ENCODE data around the gene HIVEP2.
A peak's percentile ranks its signal among the peaks of the same experiment; 100 is the strongest.

The HIVEP2 gene

DNA sequence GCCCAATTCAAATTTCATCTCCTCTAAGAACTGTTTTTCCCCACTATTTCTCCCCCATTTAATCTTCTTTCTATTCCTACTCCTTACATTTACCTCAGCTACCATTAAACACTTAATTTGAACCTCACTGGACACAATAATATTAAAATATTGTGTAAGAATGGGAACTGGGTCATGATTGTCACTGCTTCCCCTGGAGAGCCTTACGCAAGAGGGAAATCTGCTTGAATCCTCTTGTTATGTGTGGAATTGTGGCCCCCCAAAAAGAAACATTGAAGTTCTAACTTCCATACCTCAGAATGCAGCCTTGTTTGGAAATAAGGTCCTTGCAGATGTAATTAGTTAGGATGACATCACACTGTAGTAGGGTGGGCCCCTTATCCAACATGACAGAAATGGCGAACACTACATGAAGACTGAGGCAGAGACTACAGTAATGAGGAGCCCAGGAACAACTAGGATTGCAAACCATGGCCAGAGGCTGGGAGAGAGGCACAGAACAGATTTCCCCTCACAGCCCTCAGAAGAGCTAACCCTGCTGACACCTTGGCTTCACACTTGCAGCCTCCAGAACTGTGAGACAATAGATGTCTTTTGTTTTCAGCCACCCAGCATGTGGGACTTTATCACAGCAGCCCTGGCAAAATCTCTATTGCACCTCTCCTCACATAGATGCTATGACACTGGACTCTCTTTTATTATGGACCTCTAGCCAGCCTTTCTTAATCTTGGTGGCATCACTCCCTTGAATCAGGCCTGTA lies 29.9 kb downstream of the HIVEP2 start:
- DNase-seq = peak; percentile 45

- DNase-seq = peak; percentile 67
Measured at GRCh38 chr6:142914369-142914768, 30.6 kb downstream of the HIVEP2 start.

DNA sequence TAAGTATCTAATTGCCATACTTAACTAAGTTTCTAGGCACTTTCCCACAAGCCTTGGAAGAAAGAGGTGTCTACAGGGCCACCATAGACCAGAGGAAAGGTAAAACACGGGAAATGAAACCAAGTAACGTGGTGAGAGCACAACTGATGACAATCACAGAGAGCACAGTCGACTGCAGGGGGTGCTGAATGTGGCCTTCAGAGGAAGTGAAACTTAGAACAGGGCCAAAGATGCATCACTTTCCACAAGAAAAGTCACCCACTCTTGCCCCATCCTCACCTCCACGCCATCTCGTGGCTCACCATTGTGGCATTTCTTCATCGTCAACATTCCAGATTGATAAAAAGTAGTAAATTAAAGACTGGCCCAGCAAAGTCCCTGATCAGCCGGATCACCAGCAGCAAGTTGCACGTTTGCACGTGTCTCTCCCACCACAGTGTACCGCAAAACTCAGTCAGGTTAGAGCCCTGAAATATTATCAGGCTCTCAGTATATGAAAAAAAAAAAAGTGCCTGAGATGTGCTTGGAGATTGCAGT lies 31.4 kb downstream of the HIVEP2 start:
- DNase-seq = peak; percentile 93

DNA sequence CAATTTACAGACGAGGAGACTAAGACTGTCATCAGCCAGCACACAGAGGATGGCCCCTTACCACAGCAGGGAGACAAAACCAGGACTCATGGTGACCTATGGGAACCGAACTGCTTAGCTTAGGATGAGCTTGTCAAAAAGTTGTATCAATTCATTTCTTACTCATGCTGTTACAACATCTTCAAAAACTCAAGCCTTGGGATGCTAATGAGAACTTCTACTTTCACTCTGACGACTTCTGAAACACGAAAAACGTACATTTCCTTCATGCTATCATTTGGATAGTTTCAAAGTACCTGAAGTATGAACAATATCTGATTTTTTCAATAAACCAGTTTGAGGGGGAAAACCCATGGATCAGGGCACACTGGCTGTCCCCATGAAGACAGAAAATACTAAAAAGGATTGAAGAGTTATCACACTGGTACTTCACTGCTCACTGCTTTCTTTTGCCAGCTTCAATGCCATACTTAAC lies 31.9 kb downstream of the HIVEP2 start:
- peak; percentile 90 for DNase-seq

DNA sequence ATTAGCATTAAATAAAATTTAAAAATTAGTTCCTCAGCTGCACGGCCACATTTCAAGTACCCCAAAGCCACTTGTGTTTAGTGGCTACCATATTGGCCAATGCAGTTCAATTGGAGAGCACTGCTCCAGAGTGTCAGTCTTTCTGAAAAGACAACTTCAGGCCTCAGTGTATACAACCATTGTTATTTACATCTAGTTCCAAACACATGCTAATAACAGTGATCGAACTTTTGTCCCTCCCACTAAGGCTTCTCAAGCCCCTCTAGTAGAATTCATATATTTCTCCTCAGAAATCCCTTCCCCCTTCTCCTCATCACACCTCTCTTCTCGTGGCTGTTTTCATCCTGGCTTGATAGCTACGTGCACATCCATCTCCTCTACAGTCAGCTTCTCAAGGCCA lies 32.9 kb downstream of the HIVEP2 start:
- no peak for DNase-seq

GRCh38 chr6:142911430-142911829 lies 33.5 kb downstream of the HIVEP2 start:
- DNase-seq = no peak

DNA sequence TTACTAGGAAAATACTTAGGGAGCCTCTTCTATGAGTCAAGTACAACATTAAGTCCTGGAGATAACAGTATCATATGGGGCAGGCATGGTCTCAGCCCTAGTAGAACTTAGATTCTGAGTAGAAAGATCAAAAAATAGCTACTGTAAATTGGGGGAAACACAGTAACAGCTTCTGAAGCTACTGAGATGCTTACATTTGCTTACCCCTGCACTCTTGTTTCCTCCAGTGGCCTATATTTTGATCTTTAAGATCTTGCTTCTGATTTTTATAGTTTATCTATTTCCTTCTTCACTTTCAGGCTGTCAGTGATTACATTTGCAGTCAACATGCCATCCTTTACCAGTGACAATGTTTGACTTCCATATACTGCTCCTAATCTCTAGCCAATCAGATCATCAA lies 35.3 kb downstream of the HIVEP2 start:
- DNase-seq = no peak

GRCh38 chr6:142908235-142908634 lies 36.7 kb downstream of the HIVEP2 start:
- no peak for DNase-seq

GRCh38 chr6:142907544-142907943 lies 37.4 kb downstream of the HIVEP2 start:
- DNase-seq = peak; percentile 57

DNA sequence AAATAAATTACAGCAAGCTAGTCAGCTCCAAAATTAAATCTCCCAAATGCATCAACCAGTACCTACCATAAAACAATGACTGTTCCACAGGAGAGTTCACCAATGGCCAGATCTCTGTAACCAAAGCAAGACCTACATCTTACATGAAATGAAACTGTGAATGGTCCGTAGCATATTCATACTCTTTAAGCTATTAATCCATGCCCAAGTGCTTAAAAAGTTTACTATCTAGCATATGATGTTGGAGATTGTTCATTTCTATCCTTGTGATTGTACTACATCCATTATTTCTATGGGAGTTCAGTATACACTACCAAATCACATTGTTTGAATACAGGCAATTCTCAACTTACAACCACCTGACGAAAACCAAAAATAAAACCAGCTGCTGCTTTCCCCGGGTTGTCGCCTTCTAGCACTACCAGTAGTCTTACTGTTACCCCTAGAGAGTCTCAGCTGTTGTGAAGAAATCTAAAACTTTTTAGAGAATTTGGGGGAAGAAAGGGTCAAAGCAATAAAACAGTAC lies 38.0 kb downstream of the HIVEP2 start:
- peak; percentile 59 for DNase-seq

DNA sequence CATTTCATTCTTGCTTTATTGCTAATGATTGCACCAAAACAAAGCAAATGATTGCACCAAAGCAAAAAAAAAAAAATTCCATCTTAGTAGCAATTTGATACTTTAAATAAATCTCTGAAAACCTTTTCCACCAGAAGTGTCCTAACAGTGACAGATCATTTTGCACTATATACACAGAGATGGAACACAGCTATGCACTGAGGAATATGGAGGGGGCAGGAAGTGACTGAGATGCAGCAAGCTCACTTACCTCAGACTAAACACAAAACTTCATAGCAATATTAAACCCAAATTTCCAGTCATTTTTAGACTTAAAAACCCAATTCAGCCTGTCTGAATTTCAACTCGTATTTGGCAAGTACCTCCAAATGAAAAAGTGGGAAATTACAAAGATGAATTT lies 41.2 kb downstream of the HIVEP2 start:
- DNase-seq = peak; percentile 70

DNA sequence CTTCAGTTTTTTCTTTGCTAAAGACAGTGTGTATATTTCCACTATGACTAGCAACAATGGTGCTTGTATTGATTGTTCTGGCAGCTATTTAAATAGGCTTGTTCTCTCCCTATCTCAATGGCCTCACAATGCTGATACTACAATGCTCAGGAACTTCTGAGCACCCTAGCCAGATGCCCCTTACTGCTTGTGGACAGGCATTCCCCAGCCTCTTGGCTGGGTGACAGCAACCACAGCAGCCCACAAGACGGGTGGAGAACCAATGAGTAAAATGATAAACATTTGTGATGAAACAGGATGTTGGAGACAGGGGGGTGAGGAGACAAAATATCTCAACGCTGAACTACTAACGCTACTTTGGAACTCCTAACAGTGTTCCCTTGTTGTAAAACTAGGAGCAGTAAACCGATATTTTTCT lies 42.3 kb downstream of the HIVEP2 start:
- DNase-seq = peak; percentile 85

GRCh38 chr6:142901611-142902010 lies 43.4 kb downstream of the HIVEP2 start:
- DNase-seq = peak; percentile 60

DNA sequence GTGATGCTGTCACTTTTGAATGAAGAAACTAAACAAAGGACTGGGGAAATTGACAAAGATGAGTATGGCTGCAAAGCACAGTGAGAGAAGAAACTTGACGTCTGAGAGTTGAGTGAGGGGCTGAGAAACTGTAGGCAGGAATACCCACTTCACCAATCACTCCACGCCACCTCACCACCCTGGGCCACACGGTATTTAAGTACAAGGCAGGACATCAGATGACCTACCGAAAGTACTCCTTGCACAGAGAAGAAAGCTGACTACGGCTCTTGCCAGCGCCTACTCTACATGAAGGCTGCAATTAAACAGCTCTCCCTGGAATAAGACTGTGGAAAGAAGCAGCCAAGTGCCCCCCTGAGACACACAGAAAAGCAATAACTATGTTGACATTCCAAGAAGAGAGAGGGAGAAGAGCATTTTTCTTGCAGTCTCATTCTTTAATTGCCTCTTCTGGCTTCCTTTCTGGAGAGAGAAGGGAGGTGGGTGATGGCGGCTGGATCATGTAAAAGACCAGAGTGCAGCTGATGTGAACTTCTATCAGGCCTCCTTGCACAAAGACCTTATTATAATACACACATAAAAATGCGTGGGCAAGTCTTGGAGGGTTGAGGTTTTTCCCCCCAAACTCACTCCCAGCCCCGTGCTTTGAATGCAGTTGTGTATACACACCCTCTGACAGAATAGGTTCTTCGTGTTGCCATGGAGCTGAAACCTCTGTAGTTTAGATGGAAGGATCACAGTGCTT lies 44.6 kb downstream of the HIVEP2 start:
- DNase-seq = no peak

DNA sequence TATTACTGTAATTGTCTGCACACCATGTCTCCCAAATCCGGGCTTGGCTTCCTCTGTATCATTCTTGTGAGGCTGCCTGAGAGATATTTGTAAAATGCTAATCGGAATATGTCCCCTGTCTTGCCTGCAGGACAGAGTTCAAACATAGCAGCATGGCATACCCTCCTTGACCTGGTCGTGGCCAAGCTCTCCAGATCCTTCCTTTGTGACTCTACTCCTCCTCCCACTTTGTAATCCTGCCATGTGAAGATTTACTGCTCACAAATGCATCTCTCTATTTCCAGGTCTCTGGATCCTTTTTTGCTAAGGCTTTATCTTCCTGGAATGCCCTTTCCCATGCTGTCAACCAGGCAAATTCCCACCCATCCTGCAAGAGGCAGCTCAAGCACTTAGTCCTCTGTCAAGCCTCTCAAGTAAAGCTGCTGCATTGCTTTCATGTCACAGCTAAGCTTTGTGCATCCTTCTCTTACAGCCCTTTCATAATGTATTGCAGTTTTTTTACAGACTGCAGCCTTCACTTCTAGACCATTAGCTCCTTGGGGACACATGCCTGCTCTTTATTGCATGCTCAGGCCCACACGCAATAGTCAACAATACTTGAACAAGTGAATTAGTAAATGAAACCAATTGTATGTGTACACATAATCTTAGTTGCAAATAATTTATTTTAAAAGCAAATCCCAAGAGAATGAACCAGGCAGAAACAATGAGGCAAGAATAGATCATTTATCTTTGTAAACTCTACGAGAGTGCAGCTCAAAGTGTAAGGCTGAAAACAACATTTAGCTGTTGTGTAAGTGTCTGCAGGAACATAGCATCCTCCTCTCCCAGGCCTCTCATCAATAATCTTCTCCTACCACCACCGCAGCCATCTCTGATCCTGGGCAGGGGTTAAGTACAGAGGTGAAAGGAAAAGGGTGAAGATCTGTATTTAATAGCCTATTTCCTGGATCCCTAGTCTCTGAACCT lies 45.8 kb downstream of the HIVEP2 start:
- DNase-seq = no peak

GRCh38 chr6:142897659-142898058 lies 47.3 kb downstream of the HIVEP2 start:
- DNase-seq = no peak

DNA sequence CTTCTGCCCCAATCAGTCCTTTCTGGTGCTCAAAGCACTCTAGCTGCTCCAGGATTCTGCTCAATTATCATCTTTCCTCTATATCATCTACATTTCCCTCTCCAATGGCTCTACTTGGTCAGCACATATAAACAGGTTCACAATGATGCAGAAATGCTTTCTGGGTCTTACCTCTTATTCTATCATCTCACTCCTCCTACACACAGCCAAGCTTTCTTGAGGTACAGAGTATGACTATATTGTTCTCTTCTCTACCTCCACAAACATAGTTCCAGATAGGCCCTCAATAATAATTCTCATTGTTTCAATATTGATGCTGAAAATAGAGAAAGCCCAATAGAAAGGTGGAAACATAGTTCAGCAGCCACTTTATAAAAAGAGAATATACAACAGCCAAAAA lies 48.2 kb downstream of the HIVEP2 start:
- no peak for DNase-seq

DNA sequence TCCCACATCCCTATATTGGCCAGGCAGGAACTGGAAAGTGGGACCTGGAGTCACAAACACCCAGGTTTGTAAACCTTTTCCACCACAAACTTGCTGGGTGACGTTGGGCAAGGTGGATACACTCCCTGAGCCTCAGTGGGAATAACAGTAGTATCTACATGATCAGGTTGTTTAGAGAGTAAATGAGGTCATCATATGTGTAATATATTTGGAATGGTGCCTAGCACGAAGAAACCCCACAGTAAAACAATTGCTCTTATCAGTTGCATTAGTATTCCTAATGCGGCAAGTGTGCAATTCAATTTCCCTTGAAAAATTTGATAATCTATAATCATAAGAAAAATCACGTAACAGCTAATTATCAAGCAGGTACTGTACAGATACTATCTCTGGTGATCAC lies 51.9 kb downstream of the HIVEP2 start:
- DNase-seq = no peak

GRCh38 chr6:142892254-142893021 lies 52.5 kb downstream of the HIVEP2 start:
- no peak for DNase-seq

GRCh38 chr6:142891454-142891853 lies 53.5 kb downstream of the HIVEP2 start:
- no peak for DNase-seq

GRCh38 chr6:142888456-142888855 lies 56.5 kb downstream of the HIVEP2 start:
- no peak for DNase-seq

GRCh38 chr6:142887517-142887916 lies 57.5 kb downstream of the HIVEP2 start:
- DNase-seq = no peak
